GM18505 (cell line): Measurements from ENCODE around the gene ZNF605.
"Not testable (repeated sequence)": the region's sequence is repeated elsewhere in the genome, so short reads cannot be mapped to it uniquely, and the experiment has no call there.

Experiments used
- ATAC-seq: cut with Tn5 transposase; IDR thresholded peaks from one replicate; pipeline ENCODE4 v1.9.1; 2021; ENCODE audit not compliant: unreplicated experiment
- POLR2A ChIP-seq: IDR thresholded peaks from 4 replicates; pipeline ENCODE4 v1.6.1; 2011; ENCODE audit warnings: borderline replicate concordance; ENCODE audit not compliant: insufficient read depth, insufficient read length; ENCODE audit errors: extremely low read depth

Gene ZNF605

DNA sequence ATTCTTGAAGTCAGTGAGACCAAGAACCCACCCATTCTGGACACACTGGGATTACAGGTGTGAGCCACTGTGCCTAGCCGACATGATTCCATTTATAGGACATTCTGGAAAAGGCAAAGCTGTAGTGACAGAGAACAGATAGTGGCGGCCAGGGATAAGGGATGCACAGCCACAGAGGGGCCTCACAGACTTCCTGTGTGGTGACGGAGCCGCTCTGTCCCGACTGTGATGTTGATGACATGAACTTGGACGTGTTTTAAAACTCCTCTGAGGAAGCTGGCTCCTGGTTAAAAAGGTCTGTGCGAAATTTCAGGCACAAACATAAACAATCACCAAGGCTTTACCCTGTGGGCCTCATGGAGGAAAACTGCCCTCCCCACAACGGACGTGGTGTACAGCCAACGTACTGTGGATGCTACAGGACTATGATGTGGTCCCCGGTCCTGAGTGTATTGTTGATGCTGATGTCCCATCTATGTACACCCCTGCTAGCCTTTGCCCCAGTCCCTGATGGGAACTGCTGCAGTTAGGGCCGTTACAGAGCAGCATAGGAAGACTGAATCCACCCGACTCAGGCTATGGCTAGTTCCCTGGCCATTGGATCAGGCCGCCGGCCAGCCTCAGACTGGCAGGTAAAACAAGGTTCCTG lies 15.9 kb downstream of the ZNF605 start:
- TF ChIP-seq POLR2A = no peak
- ATAC-seq = no peak

DNA sequence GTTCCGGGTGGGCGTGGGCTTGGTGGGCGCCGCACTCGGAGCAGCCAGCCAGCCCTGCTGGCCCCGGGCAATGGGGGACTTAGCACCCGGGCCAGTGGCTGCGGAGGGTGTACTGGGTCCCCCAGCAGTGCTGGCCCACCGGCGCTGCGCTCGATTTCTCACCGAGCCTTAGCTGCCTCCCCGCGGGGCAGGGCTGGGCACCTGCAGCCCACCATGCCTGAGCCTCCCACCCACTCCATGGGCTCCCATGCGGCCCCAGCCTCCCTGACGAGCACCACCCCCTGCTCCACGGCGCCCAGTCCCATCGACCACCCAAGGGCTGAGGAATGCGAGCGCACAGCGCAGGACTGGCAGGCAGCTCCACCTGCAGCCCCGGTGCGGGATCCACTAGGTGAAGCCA lies 17.3 kb downstream of the ZNF605 start:
- not testable (repeated sequence) for ATAC-seq

DNA sequence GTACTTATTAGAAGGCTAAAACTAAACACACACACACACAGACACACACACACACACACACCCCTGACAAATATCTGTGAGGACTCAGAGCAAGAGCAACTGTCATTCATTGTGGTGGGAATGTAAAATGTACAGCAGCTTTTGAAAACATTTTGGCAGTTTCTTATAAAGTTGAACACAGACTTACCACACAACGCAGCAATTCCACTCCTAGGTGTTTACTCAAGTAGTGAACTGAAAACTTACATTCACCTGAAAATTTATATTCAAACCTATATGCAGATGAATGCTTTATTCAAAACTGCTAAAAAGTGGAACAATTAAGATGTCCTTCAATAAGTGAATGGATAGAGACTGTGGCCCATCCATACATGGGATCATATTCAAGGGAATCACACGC lies 18.6 kb downstream of the ZNF605 start:
- TF ChIP-seq POLR2A = no peak
- no peak for ATAC-seq

GRCh38 chr12:132936921-132937320 lies 19.2 kb downstream of the ZNF605 start:
- not testable (repeated sequence) for ATAC-seq

- no peak for ATAC-seq
- no peak for TF ChIP-seq POLR2A
These were observed 19.9 kb downstream of the ZNF605 start for GRCh38 chr12:132936163-132936562.

- TF ChIP-seq POLR2A = no peak
- no peak for ATAC-seq
These were observed 29.7 kb downstream of the ZNF605 start for GRCh38 chr12:132926415-132926833.

GRCh38 chr12:132925597-132926414 lies 30.3 kb downstream of the ZNF605 start:
- ATAC-seq = no peak
- TF ChIP-seq POLR2A = no peak

DNA sequence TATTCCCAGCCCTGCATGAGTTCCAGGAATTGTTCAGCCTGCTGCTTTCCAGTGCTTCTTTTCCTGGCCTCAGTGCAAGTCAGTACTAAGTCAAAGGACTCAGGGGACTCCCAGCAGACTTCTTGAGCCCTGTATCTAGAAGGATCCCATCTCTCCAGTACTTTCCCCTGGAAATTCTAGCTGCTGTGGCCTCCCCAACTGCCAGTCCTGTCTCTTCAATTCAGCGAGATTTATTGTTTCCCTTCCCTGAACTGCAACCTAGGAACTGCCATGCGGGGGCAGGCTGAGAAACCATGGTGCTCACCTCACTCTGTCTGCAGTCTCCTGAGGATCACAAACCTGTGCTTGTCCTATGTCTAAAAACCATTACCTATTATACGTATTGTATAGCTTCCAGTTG lies 31.8 kb downstream of the ZNF605 start:
- ATAC-seq = no peak
- no peak for TF ChIP-seq POLR2A

DNA sequence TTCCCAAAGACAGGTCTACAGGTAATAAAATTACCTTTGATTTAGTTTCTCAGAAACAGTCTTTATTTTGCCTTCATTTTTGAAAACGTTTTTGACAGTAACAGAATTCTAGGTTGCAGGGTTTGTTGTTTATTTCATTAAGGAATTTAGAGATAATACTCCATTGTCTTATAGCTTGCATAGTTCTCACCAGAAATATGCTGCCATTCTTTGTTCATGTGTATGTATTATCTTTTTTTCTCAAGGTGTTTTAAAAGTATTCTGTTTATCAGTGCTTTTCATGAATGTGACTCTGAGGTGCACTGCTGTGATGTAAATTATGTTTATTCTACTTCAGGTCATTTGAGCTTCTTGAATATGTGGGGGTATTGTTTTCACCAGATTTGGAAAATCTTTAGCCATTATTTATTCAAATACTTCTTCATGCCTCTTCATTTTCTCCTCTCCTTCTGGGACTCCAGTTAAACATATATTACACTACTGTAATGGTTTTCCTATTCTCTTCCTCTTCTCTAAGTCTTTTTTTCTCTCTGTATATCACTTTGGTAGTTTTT lies 32.7 kb downstream of the ZNF605 start:
- no peak for TF ChIP-seq POLR2A
- no peak for ATAC-seq

- no peak for TF ChIP-seq POLR2A
- ATAC-seq = no peak
These were observed 33.4 kb downstream of the ZNF605 start for GRCh38 chr12:132922676-132923075.

- no peak for TF ChIP-seq POLR2A
- no peak for ATAC-seq
These were observed 34.4 kb downstream of the ZNF605 start for GRCh38 chr12:132921685-132922084.

GRCh38 chr12:132918680-132919079 lies 37.4 kb downstream of the ZNF605 start:
- no peak for TF ChIP-seq POLR2A
- ATAC-seq = no peak

DNA sequence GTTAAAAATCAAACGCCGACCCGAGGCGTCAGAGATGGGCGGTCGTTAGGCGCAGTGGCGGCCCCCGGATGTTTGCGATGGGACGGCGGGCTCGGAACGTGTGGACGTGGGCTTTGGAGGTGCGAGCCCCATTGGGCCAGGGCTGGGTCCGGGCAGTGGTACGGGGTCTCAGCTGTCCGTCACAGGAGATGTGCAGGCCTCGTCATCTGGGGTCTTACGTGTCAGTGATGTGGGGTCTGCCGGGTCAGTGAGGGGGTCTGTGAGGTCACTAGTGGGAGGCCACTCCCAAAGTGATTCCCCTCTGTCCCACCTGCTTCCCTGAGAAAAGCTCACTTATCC lies 47.1 kb downstream of the ZNF605 start:
- ATAC-seq = no peak
- no peak for TF ChIP-seq POLR2A
